NOMO-1 treated with DMSO at 0.1 percent for 48 hours (cell line): ENCODE measurements around the gene RAB41.
"Not testable (repeated sequence)": the region's sequence is repeated elsewhere in the genome, so short reads cannot be mapped to it uniquely, and the experiment has no call there.

Source experiments
- DNase-seq: peaks from one replicate; lab custom pipeline; 2025; ENCODE audit not compliant: unreplicated experiment; lab: John Stamatoyannopoulos, UW

The RAB41 gene

DNA sequence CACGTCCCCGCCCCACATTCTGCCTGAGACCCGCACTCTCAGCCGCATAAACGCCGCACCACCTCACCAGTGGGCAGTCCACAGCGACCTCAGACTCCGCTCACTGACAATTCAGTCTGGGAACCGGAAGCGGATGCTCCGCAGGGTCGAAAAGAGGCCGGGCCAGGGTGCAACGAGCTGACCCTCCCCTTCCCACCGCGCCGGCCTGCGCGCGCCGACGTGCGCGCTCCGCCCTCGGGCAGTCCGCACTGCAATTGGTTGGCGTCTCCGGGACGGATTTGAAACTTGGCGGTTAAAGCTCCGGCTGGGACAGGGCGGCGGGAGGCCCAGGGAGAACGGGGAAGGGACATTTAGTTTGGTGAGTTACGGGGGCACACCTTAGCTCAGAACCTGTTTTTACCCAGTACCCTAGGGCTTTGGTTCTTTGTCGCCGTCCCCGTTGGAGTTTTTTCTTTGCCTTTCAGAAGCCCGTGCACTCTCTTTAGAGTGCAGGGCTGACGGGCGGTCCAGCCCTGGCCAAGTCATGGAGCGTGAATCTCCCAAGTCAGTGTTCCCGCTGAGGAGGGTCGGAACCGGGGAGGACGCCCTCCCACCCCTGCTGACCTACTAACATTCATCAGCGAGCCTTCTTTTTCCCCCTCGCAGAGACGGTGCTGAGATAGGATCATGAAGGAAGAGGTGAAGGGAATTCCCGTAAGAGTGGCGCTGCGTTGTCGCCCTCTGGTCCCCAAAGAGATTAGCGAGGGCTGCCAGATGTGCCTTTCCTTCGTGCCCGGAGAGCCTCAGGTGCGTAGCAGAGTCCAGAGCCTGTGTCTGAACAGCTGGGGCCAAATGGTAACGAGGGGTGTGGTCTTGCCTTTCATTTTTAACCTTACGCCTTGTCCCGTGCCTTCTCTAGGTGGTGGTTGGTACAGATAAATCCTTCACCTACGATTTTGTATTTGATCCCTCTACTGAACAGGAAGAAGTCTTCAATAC lies 8.1 kb downstream of the RAB41 start, which contains the start of the genes KIF4A and PDZD11:
TSS of gene KIF4A (plus strand) at position 312 of the 978 bp plus-strand sequence. CDS start at position 667, 355 bp downstream.
TSS of gene PDZD11 (minus strand) at position 135 of the 978 bp plus-strand sequence. CDS start 586 bp downstream, outside the sequence.
- peak; percentile 76 for DNase-seq

DNA sequence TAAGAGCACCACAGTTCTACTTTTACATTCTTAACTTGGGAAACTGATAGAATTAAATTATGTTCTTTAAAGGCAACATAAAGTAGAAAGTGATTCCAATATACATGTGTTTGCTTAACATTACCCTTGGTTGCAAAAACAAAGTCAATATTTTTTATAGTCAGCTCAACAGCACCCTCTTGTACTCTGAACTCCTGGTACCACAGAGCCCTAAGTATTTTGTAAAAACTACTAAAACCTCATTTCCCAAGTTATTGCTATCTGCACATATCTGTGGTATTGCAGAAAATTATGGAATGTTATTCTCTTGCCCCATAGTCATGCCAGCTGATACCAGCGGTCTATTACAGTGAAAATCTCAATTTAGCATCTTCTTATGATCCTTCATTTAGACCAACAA lies 10.8 kb downstream of the RAB41 start:
- DNase-seq: no peak

DNA sequence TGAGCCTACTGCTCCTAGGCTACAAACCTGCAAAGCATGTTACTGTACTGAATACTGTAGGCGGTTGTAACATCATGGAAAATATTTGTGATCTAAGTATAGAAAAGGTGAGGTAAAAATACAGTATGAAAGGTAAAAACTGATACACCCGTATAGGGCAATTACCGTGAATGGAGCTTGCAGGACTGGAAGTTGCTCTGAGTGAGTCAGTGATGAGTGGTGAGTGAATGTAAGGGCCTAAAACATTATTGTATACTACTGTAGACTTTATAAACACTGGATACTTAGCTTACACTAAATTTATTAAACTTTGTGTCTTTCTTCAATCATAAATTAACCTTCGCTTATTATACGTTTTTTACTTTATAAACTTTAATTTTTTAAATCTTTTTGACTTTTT lies 11.6 kb downstream of the RAB41 start:
- DNase-seq: no peak

- no peak for DNase-seq
These were observed 19.7 kb downstream of the RAB41 start for GRCh38 chrX:70301716-70302115.

GRCh38 chrX:70313503-70313902 lies 31.5 kb downstream of the RAB41 start:
- no peak for DNase-seq

DNA sequence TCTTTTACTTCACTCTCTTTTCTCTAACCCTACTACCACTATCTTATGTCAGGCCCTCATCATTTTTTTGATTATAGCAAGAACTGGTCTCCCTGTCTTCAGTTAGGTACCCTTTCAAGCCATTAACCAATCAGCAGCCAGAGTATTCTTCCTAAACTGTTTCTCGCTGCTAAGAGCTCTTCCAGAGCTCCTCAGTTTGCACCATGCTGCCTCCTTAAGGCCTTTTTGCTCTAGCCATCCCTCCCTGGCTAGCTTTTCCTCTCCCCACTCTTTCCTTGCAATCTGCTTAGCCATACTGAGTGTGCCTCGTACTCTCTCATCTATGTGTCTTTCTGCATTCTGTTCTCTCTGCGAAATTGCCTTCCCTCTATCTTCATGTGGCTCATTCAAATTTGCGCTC lies 40.8 kb downstream of the RAB41 start:
- DNase-seq: no peak

- DNase-seq: not testable (repeated sequence)
These were observed 41.7 kb downstream of the RAB41 start for GRCh38 chrX:70323628-70324027.

DNA sequence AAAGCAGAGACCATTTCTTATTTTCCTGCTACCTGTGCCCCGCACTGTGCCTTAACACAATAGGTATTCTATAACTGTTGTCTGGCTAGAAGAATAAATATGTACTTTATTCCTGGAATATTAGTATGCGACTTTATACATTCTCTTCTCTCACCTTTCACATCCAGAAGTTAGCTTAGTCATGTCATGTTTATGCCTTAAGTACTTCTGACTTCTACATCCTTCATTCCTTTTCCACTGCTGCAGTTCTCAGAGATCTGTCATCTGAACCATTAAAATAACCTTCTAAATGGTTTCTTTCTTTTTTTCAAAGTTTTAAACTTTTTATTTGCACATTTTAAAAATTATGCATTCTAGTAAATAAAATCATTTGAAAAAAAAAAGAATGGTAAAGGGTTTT lies 42.4 kb downstream of the RAB41 start:
- no peak for DNase-seq

- no peak for DNase-seq
These were observed 49.2 kb downstream of the RAB41 start for GRCh38 chrX:70331161-70331560.

DNA sequence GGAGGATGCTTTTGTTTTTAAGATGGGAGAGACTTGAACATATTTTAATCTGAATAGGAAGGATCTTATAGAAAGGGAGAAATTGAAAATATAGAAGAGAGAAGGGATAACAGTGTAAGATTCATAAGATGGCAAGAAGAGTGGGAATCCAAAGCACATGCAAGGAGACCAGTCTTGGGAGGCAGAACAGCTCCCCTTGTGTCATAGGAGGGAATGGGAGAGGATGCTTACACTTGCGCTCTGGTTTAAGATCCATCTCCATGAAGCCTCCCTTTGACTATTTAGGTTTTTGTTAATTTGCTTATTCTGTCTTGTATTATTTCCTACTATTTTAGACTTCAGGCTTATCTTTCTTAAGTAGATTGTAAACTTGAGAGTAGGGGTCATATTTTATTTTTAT lies 50.6 kb downstream of the RAB41 start:
- no peak for DNase-seq
